NCI-H82 treated with DMSO at 0.1 percent for 48 hours (cell line): ENCODE data around the gene PANX2.
A peak's percentile ranks its signal among the peaks of the same experiment; 100 is the strongest.
"Not testable (repeated sequence)": the region's sequence is repeated elsewhere in the genome, so short reads cannot be mapped to it uniquely, and the experiment has no call there.

Experiments used
- DNase-seq: peaks from one replicate; lab custom pipeline; 2025; ENCODE audit not compliant: unreplicated experiment; lab: John Stamatoyannopoulos, UW

PANX2 gene

GRCh38 chr22:50170453-50171318 lies at the start of gene PANX2:
PANX2 (plus strand) TSS chr22:50170731; CDS start chr22:50170731, 0 bp downstream.
- DNase-seq, result no peak

- no peak for DNase-seq
These were observed 49.3 kb upstream of the PANX2 start for GRCh38 chr22:50121202-50121740.

DNA sequence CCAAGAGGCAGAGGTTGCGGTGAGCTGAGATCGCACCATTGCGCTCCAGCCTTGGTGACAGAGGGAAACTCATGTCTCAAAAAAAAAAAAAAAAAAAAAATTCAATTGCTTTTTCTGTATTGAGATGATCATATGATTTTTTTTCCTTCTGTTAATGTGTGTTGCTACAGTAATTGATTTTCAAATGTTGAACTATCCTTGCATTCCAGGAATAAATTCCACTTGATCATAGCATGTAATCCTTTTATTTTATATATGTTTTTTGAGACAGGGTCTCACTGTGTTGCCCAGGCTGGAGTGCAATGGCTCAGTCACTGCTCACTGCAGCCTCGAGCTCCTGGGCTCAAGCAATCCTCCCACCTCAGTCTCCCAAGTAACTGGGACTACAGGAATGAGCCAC lies 47.4 kb upstream of the PANX2 start:
- no peak for DNase-seq

DNA sequence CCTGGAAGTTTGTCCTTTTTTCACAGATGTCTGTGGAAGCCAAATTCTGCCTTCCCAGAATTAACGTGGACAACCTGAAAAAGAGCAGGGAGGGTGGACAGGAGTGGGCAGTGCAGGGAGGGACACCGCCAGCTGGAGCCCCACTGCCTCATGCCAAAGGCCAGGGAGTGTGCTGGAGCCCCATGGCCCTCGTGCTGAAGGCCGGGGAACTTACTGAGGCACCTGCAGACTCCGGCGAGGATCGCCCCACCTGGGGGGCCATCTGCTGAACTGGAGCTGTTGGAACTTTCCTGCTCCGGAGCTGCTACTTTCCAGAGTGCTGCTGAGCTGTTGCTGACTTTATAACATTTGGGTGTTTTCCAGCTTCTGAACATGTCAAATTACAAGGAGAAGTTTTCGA lies 45.5 kb upstream of the PANX2 start:
- no peak for DNase-seq

DNA sequence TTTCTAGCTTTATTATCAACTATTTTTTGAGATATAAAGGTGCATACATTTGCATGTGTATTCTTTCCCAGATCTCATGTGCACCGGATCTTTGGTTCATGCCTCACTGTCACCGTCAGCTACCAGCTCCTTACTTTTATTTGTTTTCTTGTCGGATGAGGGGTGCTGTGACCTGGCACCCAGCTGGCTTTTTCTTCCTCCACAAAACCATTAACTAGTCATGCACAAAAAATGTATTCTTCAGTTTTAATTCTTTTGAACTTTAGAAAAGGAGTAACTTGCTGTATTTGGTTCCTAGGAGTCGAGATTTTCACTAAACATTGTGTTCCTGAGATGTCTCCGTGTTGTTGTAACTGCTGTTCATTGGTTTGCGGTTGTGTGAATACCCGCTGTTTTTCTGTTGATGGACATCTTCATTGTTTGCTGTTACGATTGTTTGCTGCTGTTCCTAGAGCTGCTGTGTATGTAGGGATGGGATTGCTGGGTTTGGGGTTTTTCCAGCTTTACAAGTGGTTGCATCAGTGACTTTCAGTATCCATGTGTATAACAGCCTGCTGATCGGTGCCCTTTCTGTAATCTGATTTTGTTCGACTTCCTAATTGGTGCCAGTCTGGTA lies 41.3 kb upstream of the PANX2 start:
- DNase-seq, result no peak

GRCh38 chr22:50131894-50132293 lies 38.6 kb upstream of the PANX2 start:
- no peak for DNase-seq

DNA sequence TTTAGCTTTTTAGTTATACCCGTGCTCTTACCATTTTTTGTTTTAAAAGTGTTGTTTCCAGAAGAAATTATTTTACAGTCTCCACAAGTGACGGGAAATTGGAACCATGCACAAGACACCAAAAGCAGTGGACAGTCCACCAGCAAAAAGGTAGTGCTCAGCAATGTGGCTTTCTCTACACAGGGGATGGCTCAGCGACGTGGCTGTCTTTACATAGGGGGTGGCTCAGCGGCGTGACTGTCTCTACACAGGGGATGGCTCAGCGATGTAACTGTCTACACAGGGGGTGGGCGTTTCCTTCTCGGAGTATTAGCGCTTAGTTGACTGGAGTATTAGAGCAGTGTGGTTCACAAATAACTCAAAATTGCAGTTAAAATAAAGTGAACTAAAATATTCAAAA lies 36.0 kb upstream of the PANX2 start:
- no peak for DNase-seq

DNA sequence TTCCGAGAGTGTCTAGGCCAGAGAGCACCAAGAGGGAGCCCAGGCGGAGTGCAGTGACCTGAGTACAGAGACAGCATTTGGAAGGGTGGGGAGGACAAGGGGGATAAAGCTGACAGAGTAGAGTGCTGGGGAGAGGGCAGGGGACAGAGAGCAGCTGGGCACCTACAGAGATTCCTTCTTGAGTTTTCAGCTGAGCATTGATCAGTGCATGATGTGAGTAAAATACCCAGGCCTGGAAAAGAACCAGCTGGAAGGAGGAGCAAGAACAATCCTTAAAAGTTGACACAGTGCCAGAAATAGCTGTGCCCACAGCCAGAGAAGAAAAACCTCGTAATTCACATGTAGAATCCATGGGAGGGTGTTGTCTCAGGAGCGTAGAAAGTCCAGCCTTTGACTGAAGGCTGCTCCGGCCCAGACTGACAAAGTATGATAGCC lies 33.9 kb upstream of the PANX2 start:
- no peak for DNase-seq

DNA sequence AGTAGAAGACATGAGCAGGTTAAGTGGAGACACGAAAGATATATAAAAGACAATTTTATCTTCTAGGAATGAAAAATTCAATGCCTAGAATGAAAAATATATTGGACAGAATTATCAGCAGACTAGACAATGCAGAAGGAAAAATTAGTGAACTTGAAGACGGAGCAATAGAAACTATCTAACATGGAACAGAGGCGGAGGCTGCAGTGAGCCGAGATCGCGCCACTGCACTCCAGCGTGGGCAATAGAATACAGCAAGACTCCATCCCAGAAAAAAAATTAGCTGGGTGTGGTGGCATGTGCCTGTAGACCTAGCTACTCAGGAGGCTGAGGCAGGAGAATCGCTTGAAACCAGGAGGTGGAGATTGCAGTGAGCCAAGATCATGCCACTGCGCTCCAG lies 33.3 kb upstream of the PANX2 start:
- not testable (repeated sequence) for DNase-seq

DNA sequence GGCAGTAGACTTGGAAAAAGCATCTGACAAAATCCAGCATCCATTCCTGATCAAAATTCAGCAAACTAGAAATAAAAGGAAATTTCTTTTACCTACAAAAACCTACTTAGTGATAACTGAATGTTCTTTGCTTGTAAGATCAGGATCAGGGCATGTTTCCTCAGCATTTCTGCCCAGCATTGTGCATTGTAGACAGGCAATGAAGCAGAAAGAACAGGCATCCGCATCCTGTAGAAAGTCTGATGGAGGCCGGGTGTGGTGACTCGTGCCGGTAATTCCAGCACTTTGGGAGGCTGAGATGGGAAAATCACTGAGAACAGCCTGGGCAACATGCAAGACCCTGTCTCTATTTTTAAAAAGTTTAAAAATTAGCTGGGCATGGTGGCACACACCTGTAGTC lies 32.5 kb upstream of the PANX2 start:
- DNase-seq, result no peak

- DNase-seq, result no peak
These were observed 31.5 kb upstream of the PANX2 start for GRCh38 chr22:50138988-50139387.

GRCh38 chr22:50139843-50140415 lies 30.6 kb upstream of the PANX2 start:
- no peak for DNase-seq

GRCh38 chr22:50140615-50141014 lies 29.9 kb upstream of the PANX2 start:
- no peak for DNase-seq

- DNase-seq, result no peak
These were observed 29.1 kb upstream of the PANX2 start for GRCh38 chr22:50141462-50141861.

DNA sequence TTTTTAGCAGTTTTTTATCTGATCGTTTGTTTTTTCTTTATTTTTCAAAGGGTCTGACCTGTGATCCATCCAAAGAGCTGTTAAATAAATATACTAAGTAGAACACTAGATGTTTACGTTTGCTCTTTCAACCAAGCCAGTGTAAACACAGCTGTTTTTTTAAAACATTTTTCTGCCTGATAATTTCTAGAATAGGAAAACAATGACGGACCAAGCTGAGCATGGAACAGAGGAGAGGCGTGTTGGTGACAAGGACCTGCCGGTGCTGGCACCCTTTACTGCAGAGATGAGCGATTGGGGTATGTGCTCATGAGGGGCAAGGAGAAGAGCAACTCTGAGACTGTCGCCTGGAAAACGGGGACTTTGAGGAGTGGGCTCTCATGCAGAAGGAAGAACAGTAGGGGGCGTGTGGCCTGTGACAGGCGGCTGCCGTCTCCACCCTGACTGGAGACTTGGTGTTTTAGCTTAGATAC lies 28.6 kb upstream of the PANX2 start:
- DNase-seq, result peak; percentile 26

DNA sequence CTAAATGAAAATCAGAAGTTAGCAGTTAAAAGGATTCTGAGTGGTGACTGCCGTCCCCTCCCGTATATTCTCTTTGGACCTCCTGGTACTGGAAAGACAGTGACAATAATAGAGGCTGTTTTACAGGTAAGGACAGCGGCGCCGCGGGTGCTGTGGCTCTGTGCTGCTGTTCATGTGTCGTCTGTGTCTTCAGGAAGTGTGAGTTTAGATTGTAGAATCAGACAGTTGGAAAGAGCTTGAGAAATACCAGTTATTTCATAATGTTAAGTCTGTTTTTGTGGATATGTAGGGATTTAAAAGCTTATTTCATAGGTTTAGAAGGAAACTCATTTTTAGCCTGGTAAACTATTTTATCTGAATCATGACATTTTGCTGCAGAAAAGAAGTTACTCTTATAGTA lies 27.4 kb upstream of the PANX2 start:
- no peak for DNase-seq

DNA sequence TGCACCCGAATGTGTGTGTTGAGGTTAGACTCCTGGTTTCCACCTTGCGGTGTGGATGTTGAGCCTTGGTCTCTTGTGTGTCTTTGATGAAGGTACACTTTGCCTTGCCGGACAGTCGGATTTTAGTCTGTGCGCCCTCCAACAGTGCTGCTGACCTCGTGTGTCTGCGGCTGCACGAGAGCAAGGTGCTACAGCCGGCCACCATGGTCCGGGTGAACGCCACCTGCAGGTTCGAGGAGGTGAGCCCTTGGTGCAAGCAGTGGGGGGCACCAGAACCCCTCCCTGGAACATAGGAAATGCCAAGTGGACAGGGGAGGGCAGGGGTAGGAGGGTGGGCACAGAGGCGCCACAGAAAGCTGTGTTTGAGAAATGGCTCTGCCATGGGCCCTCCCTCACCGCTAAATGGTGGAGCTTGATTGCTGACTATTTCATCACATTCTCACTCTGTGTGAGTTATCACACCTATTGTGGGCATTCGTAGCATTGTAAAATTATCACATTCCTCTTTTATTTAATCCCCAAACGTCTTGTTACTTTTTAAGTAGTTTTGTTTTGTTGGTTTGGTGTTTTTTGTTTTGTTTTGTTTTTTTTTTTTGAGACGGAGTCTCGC lies 26.4 kb upstream of the PANX2 start:
- DNase-seq, result no peak

DNA sequence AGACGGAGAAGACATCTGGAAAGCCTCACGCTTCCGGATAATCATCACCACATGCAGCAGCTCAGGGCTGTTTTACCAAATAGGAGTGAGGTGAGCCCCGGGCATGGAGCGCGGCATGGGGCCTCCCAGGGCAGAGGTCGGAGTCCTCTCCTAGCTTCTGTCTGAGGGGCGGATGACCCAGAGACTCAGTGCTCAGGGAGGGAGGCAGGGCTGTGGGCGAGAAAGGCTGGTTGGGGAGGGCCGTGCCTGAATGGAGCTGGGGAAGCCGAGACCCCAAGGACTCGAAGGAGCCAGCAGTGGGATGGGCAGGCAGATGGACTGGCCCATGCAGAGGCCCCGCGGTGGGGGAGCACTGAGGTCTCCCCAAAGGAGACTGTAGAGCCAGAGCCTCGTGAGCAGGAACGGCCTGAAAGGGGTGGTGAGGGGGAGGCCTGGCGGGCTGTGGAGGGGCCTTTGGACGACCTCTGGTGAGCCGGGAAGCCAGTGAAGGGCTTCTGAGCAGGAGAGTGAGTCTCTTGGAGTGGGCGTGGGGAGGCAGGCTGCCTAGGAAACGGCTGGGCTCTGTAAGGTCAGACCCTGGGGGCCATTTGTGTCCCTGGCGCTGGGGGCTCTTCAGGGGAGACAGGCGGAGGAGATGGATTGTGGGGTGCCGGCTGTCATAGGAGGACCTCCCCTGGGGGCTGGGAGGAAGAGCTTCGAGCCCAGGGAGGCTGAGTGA lies 24.7 kb upstream of the PANX2 start:
- DNase-seq, result no peak

GRCh38 chr22:50146439-50147238 lies 23.9 kb upstream of the PANX2 start:
- no peak for DNase-seq
